Keratinocyte (primary cell): ENCODE measurements around the gene FRMPD4. TPM values are rescaled to one million over a fixed set of nuclear protein-coding genes. Genes with fewer than 3 reads are reported as not detected.

ENCODE experiments used
- DNase-seq: peaks from one replicate; pipeline ENCODE4 v3.0.0-alpha.2; 2011; ENCODE audit warnings: low read depth, missing footprints, low spot score
- FAIRE-seq: peaks from 2 replicates; lab custom pipeline; 2011; peaks lifted over from hg19 to GRCh38; lab: Jason Lieb, UNC
- H2AFZ ChIP-seq: 2 replicates; pipeline ENCODE4 v1.6.0; 2012; ENCODE audit warnings: low read length, control low read depth, inconsistent platforms; ENCODE audit not compliant: control insufficient read depth
- H3K27ac ChIP-seq: 2 replicates; pipeline ENCODE4 v1.5.1; 2011; ENCODE audit warnings: low read length; ENCODE audit not compliant: control insufficient read depth, insufficient read depth
- H3K27me3 ChIP-seq: 3 replicates; pipeline ENCODE4 v1.6.0; 2011; ENCODE audit warnings: low read length; ENCODE audit not compliant: control insufficient read depth, insufficient read depth; ENCODE audit errors: extremely low read depth
- H3K36me3 ChIP-seq, 2 experiments: 2 replicates in 1 of 2; 3 replicates in 1 of 2; pipeline ENCODE4 v1.5.1; 2011; ENCODE audit warnings: low read length in 2 of 2, mild to moderate bottlenecking in 1 of 2; ENCODE audit not compliant: control insufficient read depth in 2 of 2, insufficient read depth in 2 of 2; ENCODE audit errors: extremely low read depth in 1 of 2
- H3K4me1 ChIP-seq: 3 replicates; pipeline ENCODE4 v1.5.1; 2011; ENCODE audit warnings: low read length; ENCODE audit not compliant: control insufficient read depth, insufficient read depth; ENCODE audit errors: extremely low read depth
- H3K4me2 ChIP-seq: 3 replicates; pipeline ENCODE4 v1.6.0; 2011; ENCODE audit warnings: low read depth, low read length; ENCODE audit not compliant: control insufficient read depth, insufficient read depth; ENCODE audit errors: extremely low read depth
- H3K4me3 ChIP-seq, 3 experiments: fragments of 200-600 bp in 1 of 3; sonication (generic) in 1 of 3; 2 replicates in 2 of 3; 3 replicates in 1 of 3; pipeline ENCODE4 v1.5.1; 2011 to 2016; ENCODE audit warnings: low read length in 3 of 3, mild to moderate bottlenecking in 3 of 3, control low read depth in 2 of 3, inconsistent platforms in 1 of 3, low read depth in 1 of 3, mixed read lengths in 1 of 3, mixed run types in 1 of 3, moderate library complexity in 1 of 3; ENCODE audit not compliant: control insufficient read depth in 2 of 3, insufficient read depth in 2 of 3; ENCODE audit errors: extremely low read depth in 1 of 3
- H3K79me2 ChIP-seq: 2 replicates; pipeline ENCODE4 v1.6.0; 2012; ENCODE audit warnings: low read length; ENCODE audit not compliant: control insufficient read depth, insufficient read depth
- H3K9ac ChIP-seq: 3 replicates; pipeline ENCODE4 v1.6.0; 2011; ENCODE audit warnings: low read length; ENCODE audit not compliant: control insufficient read depth, insufficient read depth; ENCODE audit errors: extremely low read depth
- H3K9me1 ChIP-seq: 3 replicates; pipeline ENCODE4 v1.6.0; 2011; ENCODE audit warnings: low read length; ENCODE audit not compliant: control insufficient read depth, insufficient read depth; ENCODE audit errors: extremely low read depth
- H3K9me3 ChIP-seq: 2 replicates; pipeline ENCODE4 v1.5.1; 2012; ENCODE audit warnings: low read depth, low read length; ENCODE audit not compliant: control insufficient read depth
- H4K20me1 ChIP-seq: 3 replicates; pipeline ENCODE4 v1.6.0; 2011; ENCODE audit warnings: low read length; ENCODE audit not compliant: control insufficient read depth, insufficient read depth; ENCODE audit errors: extremely low read depth
- CTCF ChIP-seq, 3 experiments: IDR thresholded peaks in 1 of 3; conservative IDR thresholded peaks in 1 of 3; optimal IDR thresholded peaks in 1 of 3; 2 replicates in 2 of 3; 3 replicates in 1 of 3; pipeline versions ENCODE3 to v1.5.1; 2011; ENCODE audit warnings: low read length in 3 of 3, mild to moderate bottlenecking in 3 of 3, moderate library complexity in 2 of 3, control low read depth in 1 of 3, inconsistent platforms in 1 of 3; ENCODE audit not compliant: insufficient read depth in 2 of 3; ENCODE audit errors: extremely low read depth in 1 of 3
- EZH2 ChIP-seq: IDR thresholded peaks from one replicate; pipeline ENCODE4 v1.6.1; 2012; ENCODE audit warnings: inconsistent platforms, mild to moderate bottlenecking, low read length, moderate library complexity
- dilution Hi-C: fragments of 300-500 bp; cut with MboI; formaldehyde crosslinking; loops from one replicate; pipeline ENCODE4 v1.7.0; 2020; ENCODE audit warnings: low sequenced_read_pairs; ENCODE audit not compliant: extremely low pct_ligation_motif_present
- polyA plus RNA-seq, 5 experiments: library from polyadenylated mRNA; depleted of rRNA in 3 of 5; stranded (reverse) in 3 of 5; stranded (forward) in 1 of 5; unstranded in 1 of 5; fragments of >200 nt; gene quantifications; 1 replicate in 1 of 5; 2 replicates in 3 of 5; 3 replicates in 1 of 5; pipeline versions ENCODE4 v1.2.1 to v1.2.3, GENCODE V29; 2011 to 2012; ENCODE audit warnings: missing spikeins in 2 of 5, low read depth in 1 of 5, low replicate concordance in 1 of 5

The FRMPD4 gene
- polyA plus RNA-seq, 1 donor (not counting 4 experiments of a cell fraction or from before 2014, with no cell fraction given), result 0.05 TPM

- H3K79me2 ChIP-seq, result no peaks in the 10 kb centered on the region
- no peak overlapping the region for H3K4me2 ChIP-seq
- no peaks in the 10 kb centered on the region for H3K27me3 ChIP-seq
- dilution Hi-C loops, result no loop called here
- H3K9me1 ChIP-seq, result no peaks in the 10 kb centered on the region
- FAIRE-seq (no peak), DNase-seq (no peak)
- H2AFZ ChIP-seq, result no peak overlapping the region
- no peak overlapping the region for H3K4me3 ChIP-seq
- H3K27ac ChIP-seq, result no peak overlapping the region
- no peak overlapping the region for H3K9ac ChIP-seq
- H3K36me3 ChIP-seq, result no peaks in the 10 kb centered on the region
- no peaks in the 10 kb centered on the region for H4K20me1 ChIP-seq
- no peak for TF ChIP-seq EZH2
- no peak for TF ChIP-seq CTCF (optimal IDR thresholded peaks at IDR 0.05 in 1 of 3, IDR thresholded peaks at IDR 0.05 in 1 of 3, conservative IDR thresholded peaks at IDR 0.05 in 1 of 3; ENCODE audit: extremely low read depth in 1 of 3, insufficient read depth in 2 of 3, low read length in 3 of 3)
- H3K9me3 ChIP-seq, result no peaks in the 10 kb centered on the region
- H3K4me1 ChIP-seq, result no peaks in the 10 kb centered on the region
Observed at GRCh38 chrX:12747433-12747832, 609.2 kb downstream of the FRMPD4 start.

- Histone ChIP-seq H3K4me2 (no peak overlapping the region), H3K9ac (no peak overlapping the region), H3K27me3 (no peaks in the 10 kb centered on the region), H4K20me1 (no peaks in the 10 kb centered on the region), H2AFZ (no peak overlapping the region), H3K4me3 (no peak overlapping the region), H3K36me3 (no peaks in the 10 kb centered on the region), H3K4me1 (no peaks in the 10 kb centered on the region), H3K9me1 (no peaks in the 10 kb centered on the region), H3K79me2 (no peaks in the 10 kb centered on the region), H3K9me3 (no peaks in the 10 kb centered on the region), H3K27ac (no peak overlapping the region)
- TF ChIP-seq CTCF (optimal IDR thresholded peaks at IDR 0.05 in 1 of 3, IDR thresholded peaks at IDR 0.05 in 1 of 3, conservative IDR thresholded peaks at IDR 0.05 in 1 of 3; ENCODE audit: extremely low read depth in 1 of 3, insufficient read depth in 2 of 3, low read length in 3 of 3) (no peak), EZH2 (no peak)
- DNase-seq, result no peak
- FAIRE-seq, result no peak
- dilution Hi-C loops, result no loop called here
Observed at GRCh38 chrX:12751887-12752286, 613.6 kb downstream of the FRMPD4 start.
